Activated CD8-positive, alpha-beta memory T cell treated with anti-CD3 and anti-CD28 coated beads for 24 hours (primary cell): ENCODE results near the gene TNS1.
"Not testable (repeated sequence)": the region's sequence is repeated elsewhere in the genome, so short reads cannot be mapped to it uniquely, and the experiment has no call there.

Source experiments
- DNase-seq: peaks from one replicate; pipeline ENCODE4 v3.0.0-alpha.2; 2020

The TNS1 gene

DNA sequence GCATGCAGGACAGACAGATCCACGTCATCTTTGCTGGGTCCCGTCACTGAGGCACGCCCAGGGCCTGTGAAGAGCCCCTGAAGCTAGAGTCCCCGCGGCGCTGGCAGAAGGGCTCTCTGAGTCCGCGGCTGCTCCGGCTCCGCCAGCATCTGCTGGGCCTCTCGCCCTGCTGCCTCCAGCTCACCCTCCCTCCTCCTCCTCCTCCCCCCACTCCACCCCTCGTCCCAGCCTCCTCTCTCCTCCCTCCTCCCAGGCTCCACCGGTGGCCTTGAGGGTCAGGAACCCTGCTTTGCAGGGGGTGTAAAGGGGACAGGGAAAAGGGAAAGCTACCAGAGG, at the start of gene TNS1:
Gene TNS1 (minus strand): TSS at position 151 of the 336 bp plus-strand sequence. CDS start 123 bp downstream, at position 28.
- DNase-seq, result no peak

DNA sequence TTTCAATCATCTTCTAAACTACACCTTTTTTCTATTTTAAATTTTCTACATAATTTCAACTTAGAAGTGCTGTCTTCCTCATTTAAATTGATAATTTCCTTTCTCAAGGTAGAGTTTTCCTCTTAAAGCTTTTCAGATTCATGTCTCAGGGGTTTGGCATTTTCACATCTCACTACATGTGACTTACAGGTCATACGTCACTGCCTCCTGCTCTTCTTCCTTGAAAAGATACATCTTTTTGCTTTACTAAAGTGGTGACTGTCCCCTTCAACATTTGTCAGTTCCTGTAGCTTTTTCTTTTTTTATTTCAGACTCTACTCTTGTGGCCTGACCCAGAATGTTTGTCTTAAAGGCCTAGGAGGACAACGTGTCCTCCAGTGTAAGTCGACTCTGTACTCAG, 49.1 kb upstream of the TNS1 start:
- DNase-seq, result no peak

DNA sequence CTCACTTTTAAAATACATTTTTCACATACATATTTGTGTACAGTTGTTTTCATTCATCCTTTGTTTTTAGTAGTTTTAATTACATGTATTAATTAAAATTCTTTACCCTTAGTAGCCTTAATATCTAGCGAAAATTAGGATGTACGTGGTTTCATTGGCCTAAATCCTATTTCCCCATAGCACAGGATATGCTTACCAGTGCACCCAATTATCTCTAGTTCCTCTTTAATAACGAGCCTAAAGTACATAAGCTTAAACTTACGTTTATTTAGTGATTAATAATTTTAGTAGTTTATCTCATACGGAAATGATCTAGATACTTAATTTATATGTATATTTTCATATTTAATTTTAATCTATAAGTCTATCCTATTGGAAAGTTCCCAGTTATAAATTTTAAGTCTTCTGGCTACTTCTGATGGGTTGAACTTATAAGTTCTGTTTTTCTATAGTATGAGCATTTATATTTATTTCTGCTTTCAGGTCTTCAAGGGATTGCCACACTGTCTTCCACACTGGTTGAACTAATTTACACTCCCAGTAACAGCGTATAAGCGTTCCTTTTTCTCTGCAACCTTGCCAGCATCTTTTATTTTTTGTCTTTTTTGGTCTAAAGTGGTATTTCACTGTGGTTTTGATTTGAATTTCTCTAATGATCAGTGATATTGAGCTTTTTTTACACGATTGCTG, 44.9 kb upstream of the TNS1 start:
- no peak for DNase-seq

DNA sequence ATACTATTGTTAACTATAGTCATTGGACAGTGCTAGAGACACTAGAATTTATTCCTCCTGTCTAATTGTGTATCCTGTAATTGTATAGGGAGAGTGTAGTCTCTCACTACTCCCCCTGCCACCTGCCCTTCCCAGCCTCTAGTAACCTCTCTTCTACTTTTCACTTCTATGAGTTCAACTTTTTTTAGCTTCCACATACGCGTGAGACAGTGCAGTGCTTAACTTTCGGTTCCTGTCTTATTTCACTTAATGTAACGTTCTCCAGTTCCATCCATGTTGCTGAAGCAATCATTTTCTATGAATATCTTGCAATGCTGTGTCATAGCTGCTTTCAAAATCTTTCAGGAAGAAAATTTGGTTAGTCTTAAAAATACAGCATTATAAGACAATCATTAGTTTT, 43.4 kb upstream of the TNS1 start:
- DNase-seq, result no peak

DNA sequence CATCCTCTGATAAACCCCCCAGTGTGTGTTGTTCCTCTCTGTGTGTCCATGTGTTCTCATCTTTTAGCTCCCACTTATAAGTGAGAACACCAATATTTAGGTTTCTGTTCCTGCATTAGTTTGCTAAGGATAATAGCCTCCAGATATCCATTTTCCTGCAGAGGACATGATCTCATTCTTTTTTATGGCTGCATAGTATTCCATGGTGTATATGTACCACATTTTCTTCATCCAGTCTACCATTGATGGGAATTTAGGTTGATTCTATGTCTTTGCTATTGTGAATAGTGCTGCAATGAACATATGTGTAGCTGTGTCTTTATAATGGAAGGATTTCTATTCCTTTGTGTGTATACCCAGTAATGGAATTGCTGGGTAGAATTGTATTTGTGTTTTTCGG, 41.8 kb upstream of the TNS1 start:
- DNase-seq, result not testable (repeated sequence)

DNA sequence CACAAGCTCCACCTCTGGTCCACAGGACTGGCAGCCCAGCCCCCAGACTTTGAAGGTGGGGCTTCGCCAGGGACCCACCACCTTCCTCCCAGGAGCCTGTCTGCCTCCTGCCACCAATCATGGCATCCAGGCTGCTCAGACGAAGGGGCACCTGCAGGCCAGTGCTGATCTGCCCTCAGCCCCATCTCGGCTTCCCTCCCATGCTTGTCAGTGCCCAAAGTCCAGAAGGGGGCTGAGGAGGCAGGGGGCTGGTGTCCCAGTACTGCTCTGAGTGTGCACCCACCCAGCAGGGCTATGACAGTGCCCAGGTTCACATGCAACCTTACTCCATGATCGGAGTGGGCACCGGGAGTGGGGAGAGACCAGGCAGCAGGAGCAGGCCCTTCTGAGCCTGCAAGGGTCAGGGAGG, 40.9 kb upstream of the TNS1 start:
- peak; percentile 45 for DNase-seq

DNA sequence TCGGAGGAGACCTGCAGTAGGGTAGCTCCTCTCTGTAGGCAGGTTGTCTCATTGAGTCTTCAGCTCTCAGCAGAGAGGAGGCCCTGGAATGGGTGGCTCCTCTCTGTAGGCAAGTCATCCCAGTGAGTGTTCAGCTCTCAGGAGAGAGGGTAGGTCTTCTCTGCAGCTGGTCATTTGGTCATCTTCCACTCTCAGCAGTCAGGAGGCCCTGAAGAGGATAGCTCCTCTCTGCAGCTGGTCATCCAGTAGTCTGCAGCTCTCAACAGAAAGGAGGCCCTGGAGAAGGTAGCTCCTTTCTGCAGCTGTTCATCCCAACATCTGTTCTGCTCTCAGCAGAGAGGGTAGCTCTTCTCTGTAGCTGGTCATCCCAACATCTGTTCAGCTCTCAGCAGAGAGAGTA, 40.3 kb upstream of the TNS1 start:
- peak; percentile 40 for DNase-seq

DNA sequence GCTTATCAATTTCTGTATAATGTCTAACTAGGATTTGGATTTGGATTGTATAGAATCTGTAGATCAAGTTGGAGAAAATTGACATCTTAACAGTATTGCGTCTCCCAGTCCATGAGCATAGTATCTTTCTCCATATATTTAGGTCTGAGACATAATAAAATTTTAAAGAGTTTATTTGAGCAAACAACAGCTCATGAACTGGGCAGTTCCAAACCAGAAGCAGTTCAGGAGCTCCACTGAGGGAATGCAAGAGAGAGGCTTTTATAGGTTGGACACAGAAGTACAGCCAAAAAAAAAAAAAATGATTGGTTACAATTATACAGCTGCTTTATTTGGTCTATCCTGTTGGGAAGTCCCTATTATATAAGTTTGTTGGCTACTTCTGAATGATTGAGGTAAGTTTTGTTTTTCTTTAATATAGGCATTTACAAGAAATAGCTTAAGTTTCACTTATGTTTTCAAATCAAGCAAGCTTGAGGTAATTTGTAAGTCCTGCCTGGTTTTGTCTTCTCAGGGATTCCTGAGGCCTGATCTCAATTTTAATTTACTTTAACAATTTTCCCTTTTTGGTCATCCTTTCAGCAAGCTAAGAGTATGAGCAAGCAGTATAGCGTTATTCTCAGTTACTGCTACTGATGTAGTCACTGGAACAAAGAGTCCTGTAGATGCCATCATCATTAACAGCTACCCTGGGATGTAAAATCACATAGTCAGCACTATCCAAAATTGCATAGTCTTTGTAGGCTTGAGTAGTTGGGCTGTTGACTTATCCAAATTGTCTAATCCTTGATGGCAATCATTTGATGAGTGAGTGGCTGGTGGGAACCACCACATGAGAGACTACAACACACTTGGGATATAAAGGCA, 38.7 kb upstream of the TNS1 start:
- no peak for DNase-seq

DNA sequence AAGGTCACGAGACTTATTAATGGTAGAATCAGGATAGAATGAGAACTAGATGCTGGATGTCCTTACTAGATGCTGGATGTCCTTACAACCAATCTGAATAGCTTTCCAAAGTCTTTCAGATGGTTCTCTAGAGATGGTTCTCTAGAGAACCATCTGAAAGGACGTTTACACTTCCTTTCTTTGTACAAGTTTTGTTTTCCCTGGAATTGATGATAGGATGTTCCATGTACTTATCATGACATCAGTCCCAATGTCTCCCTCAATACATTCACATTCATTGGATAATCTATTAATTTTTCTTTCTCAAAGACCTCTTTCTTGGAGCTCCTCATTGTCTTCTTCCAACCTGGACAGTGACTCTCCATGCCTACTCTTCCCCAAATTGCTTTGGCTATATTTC, 38.1 kb upstream of the TNS1 start:
- DNase-seq, result no peak

DNA sequence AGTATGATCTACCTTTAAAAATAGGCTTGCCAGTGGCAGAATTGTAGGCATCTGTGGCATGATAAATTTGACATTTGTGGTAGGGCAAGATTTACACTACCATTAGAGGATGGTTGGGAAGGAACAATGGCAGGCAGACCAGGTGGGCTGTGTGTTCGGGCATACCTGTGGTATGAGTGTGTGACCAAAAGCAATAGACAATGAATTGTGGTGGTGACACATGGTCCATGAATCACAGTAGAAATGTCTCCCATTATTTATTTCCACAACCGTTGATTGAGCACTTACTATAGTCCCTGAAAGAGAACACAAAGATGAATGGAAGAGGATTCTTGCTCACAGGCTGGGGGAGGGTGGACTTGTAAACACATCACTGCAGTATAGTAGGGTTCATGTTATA, 36.4 kb upstream of the TNS1 start:
- no peak for DNase-seq

DNA sequence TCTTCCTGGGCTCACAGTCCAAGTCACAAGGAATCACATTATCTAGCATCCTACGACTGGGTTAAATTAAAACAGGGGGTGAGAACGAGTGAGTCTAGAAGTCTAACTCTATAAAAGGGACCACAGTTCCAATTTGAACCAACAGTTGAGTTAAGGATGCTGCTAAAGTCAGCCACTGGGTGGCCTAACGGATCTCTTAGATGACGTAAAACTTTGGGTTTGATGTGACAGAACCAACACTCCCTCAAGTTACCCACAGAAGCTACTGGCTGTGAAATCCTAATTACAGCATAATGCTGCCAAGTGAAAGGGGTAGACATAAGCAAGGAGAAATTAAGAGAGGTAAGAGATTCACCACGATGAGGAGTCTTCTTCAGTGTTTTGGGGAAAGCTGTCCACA, 33.6 kb upstream of the TNS1 start:
- no peak for DNase-seq

DNA sequence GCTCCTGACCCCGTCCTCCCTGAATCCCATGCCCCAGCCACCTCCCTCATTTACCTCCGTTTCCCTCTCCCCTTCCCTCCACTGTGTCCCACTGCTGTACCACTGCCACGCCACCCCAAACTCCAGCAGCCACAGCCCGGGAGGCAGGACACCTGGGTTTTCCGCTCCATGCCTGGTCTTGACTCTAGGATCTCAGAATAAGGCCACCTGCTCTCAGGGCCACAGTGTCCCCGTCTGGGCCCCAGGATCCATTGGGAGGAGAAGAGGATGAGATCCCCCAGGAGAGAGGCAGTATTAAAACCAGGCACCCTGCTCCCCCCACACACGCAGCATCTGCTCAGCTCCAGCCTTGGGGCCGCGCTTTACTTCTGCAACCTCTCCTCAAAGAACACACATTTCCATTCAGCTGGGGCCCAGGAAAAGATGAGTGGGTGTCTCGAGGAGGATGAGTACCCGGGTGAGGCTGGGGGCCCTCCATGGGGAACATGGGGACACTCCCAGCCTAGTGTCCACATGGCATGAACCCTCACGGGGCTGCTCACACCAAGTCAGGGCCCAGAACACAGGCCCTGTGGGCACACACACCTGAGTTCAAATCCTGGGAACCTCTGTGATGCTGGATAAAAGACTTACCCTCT, 32.8 kb upstream of the TNS1 start:
- no peak for DNase-seq

DNA sequence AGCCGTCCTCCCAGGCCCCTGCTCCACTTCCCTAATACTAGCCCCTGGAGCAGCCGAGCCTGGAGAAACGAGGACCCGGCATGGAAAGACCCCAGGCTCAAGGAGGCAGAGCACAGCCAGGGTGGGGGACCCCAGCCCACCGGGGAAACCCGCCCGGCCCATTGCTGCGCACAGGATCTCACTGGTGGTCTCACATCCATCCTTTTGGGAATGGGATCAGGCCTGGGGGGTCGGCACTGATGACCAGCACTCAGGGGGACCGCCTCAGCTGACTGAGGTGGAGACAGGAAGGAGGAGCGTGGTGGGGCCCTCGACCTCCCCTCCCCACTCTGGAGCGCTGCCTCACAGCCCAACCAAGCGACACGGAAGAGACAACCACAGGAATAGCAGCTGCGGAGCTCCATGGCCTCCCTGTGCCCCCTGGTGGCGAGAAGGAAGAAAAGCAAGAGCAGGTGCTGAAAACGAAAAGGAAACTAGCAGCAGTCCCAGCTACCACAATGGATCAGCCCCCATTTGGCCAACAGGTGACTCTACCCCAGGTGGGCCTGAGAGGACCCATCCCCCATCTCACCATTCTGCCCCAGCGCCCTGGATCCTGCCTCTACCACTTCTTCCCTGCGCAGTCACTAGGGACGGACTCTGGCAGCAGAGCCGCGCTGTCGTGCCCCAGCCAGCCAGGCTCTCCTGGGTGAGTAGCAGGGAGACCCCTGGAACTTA, 31.9 kb upstream of the TNS1 start:
- DNase-seq, result peak; percentile 80

DNA sequence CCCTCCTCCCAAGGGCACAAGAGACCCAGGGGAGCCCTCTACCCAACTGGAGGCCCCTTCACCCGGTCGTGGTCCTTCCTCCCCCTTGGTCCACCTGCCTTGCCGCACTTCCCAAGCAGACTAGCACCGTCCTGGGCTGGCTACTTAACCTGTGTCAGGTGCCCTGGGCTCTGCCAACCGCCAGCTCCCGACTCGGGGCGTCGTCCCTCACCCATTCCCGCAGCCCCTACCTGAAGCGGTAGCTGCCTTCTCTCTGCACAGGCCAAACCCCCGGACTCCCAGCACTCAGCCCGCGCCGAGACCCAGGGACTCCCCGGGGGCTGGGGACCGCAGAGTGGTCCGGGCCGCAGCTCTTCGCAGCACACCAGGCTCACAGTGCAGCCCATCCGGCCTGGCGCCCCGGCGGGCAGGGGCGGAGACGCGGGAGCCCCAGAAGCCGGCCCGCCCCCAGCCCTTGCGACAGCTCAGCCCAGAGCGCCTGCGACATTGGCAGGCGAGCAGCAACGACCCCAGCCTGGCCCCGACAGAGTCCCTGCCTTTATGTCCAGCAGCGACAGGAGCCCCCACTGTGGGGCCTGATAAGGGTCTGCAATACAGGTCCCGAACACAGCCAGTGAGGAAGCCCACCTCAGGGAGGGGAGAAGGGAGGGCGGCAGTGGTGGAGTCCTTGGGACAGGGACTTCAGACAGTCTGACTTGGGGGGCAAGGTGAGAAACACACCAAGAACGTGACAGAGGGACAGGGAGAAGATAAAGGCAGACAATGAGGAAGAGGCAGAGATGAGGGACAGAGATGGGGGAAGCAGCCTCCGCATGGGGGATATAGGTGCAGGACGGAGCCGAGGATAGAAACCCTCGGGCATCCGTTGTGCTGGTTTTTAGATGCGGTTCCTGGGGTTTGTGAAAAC, 31.0 kb upstream of the TNS1 start:
- peak; percentile 69 for DNase-seq

DNA sequence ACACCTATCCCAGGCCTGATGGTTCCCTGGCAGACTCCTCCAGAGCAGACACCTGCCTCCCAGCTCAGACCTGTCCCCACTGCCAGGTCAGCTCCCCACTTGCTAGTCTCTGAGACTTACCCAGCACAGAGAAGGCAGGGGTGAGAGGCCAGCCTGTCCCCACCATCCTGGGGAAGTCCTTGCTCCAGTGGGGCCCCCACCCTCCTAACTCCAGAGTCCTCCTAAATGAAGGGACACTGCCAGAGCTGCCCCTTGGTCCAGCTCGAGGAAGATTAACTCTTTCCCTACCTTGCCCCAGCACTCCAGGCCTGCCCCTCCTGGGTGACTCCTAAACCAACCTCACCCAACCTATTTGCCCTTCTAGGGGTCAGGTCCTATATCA, 30.4 kb upstream of the TNS1 start:
- peak; percentile 55 for DNase-seq

DNA sequence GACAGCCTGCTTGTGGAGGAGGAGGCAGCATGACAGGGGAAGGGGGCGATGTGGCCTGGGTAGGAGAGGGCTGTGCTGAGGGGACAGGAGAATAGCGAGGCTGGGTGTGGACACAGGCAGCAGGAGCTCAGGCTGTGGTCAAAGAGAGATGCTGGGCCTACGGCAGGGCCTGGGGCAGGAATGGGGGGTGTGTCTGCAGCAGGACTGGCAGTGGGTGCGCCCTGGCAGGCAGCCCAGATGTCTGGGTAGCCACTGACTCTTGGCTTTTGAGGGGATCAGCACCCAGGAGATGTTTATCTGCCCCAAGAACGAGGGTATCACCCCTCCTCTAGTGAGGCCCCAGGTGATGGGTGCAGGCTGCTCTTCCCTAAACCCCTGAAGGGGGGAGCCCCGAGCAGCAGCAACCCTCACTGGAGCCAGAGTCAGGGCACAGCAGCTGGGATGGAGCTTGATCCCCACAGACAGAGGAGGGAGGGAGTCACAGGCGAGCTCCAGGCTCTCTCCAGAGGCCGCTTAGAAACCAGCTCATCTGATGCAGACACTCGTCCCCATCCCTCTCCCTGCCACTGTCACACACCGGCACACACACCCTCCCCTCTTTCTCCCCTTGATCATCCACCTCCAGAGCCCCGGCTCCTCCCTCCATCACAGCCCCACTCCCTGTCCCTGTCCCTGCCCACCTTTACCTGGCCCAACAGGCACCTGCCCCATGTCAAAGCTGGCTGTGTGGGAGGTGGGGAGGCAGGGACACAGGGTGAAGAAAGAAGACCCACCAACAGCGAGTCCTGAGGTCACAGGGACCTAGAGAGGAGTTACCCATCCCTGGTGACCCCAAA, 29.8 kb upstream of the TNS1 start:
- DNase-seq, result peak; percentile 55

DNA sequence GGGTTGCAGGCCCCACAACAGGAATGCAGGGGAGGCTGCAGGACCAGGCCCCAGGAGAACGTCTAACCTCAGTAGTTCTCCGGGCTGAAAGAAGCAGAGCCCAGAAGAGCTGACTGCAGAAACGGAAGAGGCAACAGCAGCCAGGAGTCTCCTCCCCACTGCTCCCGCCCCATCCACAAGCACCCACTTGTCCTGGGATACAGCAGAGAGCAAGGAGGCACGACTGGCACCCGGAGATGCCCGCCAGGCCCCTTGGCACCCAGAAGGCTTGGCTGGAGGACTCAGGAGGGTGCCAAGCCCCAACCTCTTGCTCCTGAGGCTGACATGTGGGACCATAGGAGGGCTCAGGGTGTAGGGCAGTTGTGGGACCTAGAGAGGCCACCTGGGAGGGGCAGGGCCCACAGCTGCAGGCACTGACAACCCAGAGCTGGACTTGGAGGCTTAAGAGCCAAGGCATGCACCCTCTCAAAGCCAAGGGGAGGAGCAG, 29.0 kb upstream of the TNS1 start:
- peak; percentile 53 for DNase-seq

DNA sequence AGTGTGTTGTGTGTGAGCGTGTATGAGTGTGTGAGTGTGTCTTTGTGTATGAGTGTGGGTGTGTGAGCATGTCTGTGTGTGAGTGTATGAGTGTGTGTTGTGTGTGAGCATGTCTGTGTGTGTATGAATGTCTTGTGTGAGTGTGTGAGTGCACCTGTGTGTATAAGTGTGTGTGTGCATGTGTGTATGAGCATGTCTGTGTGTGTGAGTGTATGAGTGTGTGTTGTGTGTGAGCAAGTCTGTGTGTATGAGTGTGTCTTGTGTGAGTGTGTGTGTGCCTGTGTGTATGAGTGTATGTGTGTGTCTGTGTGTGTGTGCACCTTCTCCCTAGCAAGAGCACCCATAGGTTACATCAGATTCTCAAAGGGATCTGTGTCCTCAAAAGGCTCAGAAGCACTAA, 28.5 kb upstream of the TNS1 start:
- DNase-seq, result no peak

DNA sequence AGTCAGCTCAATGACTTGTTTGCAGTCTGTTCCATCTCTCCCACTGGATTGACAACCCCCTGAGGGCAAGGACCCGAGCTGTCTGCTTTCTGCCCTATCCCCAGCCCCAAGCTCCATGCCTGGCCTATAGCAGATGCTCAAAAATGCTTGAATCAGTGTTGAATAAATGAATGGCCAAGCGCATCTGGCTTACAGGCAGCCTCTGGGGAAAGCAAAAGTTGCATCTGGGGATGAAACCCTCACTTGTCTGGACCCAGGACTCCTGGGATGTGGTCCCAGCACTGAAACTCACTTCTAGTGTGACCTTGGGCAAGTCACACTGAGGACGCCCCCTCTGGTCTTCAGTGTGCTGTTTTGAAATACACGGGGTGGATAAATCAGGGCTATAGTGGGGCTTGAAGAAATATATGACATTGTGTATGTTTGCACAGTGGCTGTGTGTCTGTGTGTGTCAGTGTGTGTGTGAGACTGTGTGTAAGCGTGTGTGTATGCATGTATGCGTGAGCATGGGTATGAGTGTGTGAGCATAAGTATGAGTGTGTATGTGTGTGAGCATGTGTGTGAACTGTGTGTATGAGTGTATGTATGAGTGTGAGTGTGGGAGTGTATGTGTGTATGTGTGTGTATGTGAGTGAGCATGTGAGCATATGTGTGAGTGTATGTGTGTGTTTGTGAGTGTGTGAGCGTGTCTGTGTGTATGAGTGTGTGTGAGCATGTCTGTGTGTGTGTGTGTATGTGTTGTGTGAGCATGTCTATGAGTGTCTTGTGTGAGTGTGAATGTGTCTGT, 27.8 kb upstream of the TNS1 start:
- DNase-seq, result peak; percentile 24
